ENCODE results near the gene COX19.
"Not testable (repeated sequence)": the region's sequence is repeated elsewhere in the genome, so short reads cannot be mapped to it uniquely, and the experiment has no call there.

DNA sequence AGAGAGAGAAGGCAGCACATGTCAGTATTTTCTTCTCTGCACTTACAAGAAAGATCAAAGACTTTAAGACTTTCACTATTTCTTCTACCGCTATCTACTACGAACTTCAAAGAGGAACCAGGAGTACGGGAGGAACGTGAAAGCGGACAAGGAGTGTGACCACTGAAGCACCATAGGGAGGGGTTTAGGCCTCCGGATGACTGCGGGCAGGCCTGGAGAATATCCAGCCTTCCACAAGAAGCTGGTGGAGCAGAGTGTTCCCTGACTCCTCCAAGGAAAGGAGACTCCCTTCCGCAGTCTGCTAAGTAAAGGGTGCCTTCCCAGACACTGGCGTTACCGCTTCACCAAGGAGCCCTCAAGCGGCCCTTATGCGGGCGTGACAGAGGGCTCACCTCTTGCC lies 14.4 kb downstream of the COX19 start:
- TF ChIP-seq, protein P1, sequence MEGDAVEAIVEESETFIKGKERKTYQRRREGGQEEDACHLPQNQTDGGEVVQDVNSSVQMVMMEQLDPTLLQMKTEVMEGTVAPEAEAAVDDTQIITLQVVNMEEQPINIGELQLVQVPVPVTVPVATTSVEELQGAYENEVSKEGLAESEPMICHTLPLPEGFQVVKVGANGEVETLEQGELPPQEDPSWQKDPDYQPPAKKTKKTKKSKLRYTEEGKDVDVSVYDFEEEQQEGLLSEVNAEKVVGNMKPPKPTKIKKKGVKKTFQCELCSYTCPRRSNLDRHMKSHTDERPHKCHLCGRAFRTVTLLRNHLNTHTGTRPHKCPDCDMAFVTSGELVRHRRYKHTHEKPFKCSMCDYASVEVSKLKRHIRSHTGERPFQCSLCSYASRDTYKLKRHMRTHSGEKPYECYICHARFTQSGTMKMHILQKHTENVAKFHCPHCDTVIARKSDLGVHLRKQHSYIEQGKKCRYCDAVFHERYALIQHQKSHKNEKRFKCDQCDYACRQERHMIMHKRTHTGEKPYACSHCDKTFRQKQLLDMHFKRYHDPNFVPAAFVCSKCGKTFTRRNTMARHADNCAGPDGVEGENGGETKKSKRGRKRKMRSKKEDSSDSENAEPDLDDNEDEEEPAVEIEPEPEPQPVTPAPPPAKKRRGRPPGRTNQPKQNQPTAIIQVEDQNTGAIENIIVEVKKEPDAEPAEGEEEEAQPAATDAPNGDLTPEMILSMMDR (IDR thresholded peaks at IDR 0.05) = not testable (repeated sequence)
- TF ChIP-seq, protein P2, sequence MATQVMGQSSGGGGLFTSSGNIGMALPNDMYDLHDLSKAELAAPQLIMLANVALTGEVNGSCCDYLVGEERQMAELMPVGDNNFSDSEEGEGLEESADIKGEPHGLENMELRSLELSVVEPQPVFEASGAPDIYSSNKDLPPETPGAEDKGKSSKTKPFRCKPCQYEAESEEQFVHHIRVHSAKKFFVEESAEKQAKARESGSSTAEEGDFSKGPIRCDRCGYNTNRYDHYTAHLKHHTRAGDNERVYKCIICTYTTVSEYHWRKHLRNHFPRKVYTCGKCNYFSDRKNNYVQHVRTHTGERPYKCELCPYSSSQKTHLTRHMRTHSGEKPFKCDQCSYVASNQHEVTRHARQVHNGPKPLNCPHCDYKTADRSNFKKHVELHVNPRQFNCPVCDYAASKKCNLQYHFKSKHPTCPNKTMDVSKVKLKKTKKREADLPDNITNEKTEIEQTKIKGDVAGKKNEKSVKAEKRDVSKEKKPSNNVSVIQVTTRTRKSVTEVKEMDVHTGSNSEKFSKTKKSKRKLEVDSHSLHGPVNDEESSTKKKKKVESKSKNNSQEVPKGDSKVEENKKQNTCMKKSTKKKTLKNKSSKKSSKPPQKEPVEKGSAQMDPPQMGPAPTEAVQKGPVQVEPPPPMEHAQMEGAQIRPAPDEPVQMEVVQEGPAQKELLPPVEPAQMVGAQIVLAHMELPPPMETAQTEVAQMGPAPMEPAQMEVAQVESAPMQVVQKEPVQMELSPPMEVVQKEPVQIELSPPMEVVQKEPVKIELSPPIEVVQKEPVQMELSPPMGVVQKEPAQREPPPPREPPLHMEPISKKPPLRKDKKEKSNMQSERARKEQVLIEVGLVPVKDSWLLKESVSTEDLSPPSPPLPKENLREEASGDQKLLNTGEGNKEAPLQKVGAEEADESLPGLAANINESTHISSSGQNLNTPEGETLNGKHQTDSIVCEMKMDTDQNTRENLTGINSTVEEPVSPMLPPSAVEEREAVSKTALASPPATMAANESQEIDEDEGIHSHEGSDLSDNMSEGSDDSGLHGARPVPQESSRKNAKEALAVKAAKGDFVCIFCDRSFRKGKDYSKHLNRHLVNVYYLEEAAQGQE (IDR thresholded peaks at IDR 0.05; ENCODE audit: insufficient read depth in 1 of 2, low read depth in 2 of 2, low read length in 1 of 2) = not testable (repeated sequence)

Data from Panc1 (cell line).